ENCODE measurements around the gene SIPA1L3. TPM values are rescaled to one million over a fixed set of nuclear protein-coding genes. Genes with fewer than 3 reads are reported as not detected.

SIPA1L3 gene
- total and polyA plus RNA-seq, 9 of the 15 experiments (the other 6 are each of a cell fraction or from before 2014, with no cell fraction given): 0.01 to 6.1 (median 2.5) TPM

DNA sequence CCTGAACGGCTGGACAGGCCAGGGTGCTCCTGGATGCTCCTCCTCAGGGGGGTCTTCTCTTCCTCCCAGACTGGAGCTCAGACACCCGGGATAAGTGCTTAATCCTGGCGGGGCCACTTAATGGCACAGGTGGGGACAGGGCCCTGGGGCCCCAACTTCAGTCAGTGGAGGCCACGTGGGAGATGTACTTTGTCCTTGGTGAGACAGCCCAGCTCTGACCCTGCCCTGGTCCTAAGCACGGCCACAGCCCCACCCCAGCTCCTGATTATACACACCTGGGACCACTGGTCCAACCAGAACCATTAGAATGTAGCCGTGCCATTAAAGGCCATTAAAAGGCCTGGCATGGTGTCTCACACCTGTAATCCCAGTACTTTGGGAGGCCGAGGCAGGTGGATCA lies 341.4 kb downstream of the SIPA1L3 start (continued):
- TF ChIP-seq, protein P1, sequence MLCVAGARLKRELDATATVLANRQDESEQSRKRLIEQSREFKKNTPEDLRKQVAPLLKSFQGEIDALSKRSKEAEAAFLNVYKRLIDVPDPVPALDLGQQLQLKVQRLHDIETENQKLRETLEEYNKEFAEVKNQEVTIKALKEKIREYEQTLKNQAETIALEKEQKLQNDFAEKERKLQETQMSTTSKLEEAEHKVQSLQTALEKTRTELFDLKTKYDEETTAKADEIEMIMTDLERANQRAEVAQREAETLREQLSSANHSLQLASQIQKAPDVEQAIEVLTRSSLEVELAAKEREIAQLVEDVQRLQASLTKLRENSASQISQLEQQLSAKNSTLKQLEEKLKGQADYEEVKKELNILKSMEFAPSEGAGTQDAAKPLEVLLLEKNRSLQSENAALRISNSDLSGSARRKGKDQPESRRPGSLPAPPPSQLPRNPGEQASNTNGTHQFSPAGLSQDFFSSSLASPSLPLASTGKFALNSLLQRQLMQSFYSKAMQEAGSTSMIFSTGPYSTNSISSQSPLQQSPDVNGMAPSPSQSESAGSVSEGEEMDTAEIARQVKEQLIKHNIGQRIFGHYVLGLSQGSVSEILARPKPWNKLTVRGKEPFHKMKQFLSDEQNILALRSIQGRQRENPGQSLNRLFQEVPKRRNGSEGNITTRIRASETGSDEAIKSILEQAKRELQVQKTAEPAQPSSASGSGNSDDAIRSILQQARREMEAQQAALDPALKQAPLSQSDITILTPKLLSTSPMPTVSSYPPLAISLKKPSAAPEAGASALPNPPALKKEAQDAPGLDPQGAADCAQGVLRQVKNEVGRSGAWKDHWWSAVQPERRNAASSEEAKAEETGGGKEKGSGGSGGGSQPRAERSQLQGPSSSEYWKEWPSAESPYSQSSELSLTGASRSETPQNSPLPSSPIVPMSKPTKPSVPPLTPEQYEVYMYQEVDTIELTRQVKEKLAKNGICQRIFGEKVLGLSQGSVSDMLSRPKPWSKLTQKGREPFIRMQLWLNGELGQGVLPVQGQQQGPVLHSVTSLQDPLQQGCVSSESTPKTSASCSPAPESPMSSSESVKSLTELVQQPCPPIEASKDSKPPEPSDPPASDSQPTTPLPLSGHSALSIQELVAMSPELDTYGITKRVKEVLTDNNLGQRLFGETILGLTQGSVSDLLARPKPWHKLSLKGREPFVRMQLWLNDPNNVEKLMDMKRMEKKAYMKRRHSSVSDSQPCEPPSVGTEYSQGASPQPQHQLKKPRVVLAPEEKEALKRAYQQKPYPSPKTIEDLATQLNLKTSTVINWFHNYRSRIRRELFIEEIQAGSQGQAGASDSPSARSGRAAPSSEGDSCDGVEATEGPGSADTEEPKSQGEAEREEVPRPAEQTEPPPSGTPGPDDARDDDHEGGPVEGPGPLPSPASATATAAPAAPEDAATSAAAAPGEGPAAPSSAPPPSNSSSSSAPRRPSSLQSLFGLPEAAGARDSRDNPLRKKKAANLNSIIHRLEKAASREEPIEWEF (CRISPR knock-in tag; IDR thresholded peaks at IDR 0.05): no peak
- TF ChIP-seq ZNF707 (CRISPR knock-in tag; conservative IDR thresholded peaks at IDR 0.05) (no peak), FOXA3 (CRISPR knock-in tag; conservative IDR thresholded peaks at IDR 0.05 in 1 of 2, IDR thresholded peaks at IDR 0.05 in 1 of 2) (no peak), GTF2A2 (tag; IDR thresholded peaks at IDR 0.05) (no peak), SLC30A9 (CRISPR knock-in tag; IDR thresholded peaks at IDR 0.05) (no peak), FOSL1 (tag; conservative IDR thresholded peaks at IDR 0.05) (no peak), PCBP2 (IDR thresholded peaks at IDR 0.05; ENCODE audit: low read depth, low read length, poor library complexity, severe bottlenecking) (no peak)
- TF ChIP-seq, protein P2, sequence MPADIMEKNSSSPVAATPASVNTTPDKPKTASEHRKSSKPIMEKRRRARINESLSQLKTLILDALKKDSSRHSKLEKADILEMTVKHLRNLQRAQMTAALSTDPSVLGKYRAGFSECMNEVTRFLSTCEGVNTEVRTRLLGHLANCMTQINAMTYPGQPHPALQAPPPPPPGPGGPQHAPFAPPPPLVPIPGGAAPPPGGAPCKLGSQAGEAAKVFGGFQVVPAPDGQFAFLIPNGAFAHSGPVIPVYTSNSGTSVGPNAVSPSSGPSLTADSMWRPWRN (IDR thresholded peaks at IDR 0.05; ENCODE audit: low read depth): no peak

All from K562 (cell line).